ENCODE data around the gene CEP19. TPM values are rescaled to one million over a fixed set of nuclear protein-coding genes. Genes with fewer than 3 reads are reported as not detected.

Gene CEP19
- total RNA-seq, 4 donors from 2014 or later, result 0.32 to 2.2 (median 1.8) TPM; not detected in 1

- TF ChIP-seq POLR2AphosphoS5 (IDR thresholded peaks at IDR 0.05), result no peak
- TF ChIP-seq, protein P1, sequence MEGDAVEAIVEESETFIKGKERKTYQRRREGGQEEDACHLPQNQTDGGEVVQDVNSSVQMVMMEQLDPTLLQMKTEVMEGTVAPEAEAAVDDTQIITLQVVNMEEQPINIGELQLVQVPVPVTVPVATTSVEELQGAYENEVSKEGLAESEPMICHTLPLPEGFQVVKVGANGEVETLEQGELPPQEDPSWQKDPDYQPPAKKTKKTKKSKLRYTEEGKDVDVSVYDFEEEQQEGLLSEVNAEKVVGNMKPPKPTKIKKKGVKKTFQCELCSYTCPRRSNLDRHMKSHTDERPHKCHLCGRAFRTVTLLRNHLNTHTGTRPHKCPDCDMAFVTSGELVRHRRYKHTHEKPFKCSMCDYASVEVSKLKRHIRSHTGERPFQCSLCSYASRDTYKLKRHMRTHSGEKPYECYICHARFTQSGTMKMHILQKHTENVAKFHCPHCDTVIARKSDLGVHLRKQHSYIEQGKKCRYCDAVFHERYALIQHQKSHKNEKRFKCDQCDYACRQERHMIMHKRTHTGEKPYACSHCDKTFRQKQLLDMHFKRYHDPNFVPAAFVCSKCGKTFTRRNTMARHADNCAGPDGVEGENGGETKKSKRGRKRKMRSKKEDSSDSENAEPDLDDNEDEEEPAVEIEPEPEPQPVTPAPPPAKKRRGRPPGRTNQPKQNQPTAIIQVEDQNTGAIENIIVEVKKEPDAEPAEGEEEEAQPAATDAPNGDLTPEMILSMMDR (IDR thresholded peaks at IDR 0.05), result no peak
- no peak for TF ChIP-seq EP300 (IDR thresholded peaks at IDR 0.05; ENCODE audit: low read depth)
- TF ChIP-seq POLR2A (IDR thresholded peaks at IDR 0.05), result no peak
- H3K27ac ChIP-seq, result no peak overlapping the region
- peaks cover 3 to 5% (median 4%) of the 10 kb centered on the region in 4 donors for H3K4me1 ChIP-seq
- H3K27me3 ChIP-seq, result no peaks in the 10 kb centered on the region
- no peak overlapping the region for H3K4me3 ChIP-seq
- intact Hi-C loops (cut with DNase I; ENCODE audit: low total_unique reads) (no loop called here), in situ Hi-C loops (cut with MboI; ENCODE audit: low pct_ligation_motif_present in 1 of 4, low pct_unique_long_range_greater_than_20kb in 1 of 4, low sequenced_read_pairs in 3 of 4) (no loop called here)
- no peak for DNase-seq
- no peaks in the 10 kb centered on the region for H3K9me3 ChIP-seq
- no peaks in the 10 kb centered on the region for H3K36me3 ChIP-seq
- 63 to 79% methylated on average over 5 of the region's 5 CpGs for WGBS, 2 donors (ENCODE audit: low coverage in 1 of 2)
These were observed 5.7 kb downstream of the CEP19 start for GRCh38 chr3:196706327-196706726.

GRCh38 chr3:196700801-196701200 is 11.2 kb downstream of the CEP19 start:
- 83 to 94% methylated on average over 3 to 4 of the region's 4 CpGs for WGBS, 2 donors (ENCODE audit: low coverage in 1 of 2)

DNA sequence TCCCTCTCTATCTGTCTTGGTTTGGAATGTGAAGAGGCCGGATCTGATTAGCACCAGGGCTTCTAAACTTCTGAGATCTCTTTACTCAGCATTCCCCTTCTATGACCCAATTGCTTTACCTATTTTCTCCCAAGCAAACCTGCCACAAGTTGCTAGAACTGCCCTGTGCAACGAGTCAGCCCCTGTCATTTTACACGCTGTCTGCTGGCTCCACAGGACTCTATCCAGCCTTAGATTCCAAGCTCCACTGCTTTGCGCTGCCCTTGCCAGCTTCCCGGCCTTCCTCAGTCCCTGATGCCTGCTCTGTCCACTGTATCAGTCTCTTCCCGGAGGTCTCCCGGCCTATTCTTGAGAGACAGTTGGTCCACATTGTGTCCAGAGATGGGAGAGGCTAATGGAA is 12.3 kb downstream of the CEP19 start:
- intact Hi-C loops (cut with DNase I; ENCODE audit: low total_unique reads), result no loop called here
- Histone ChIP-seq H3K4me1 (no peaks in the 10 kb centered on the region), H3K9me3 (no peaks in the 10 kb centered on the region), H3K27me3 (no peaks in the 10 kb centered on the region), H3K36me3 (no peaks in the 10 kb centered on the region), H3K27ac (no peak overlapping the region), H3K4me3 (no peak overlapping the region)
- no peak for DNase-seq
- 75 to 91% methylated on average over 1 to 7 of the region's 7 CpGs for WGBS, 2 donors (ENCODE audit: low coverage in 1 of 2)
- no peak for TF ChIP-seq POLR2AphosphoS5 (IDR thresholded peaks at IDR 0.05)
- TF ChIP-seq, protein P1 (IDR thresholded peaks at IDR 0.05), result no peak
- no peak for TF ChIP-seq EP300 (IDR thresholded peaks at IDR 0.05; ENCODE audit: low read depth)
- no peak for TF ChIP-seq POLR2A (IDR thresholded peaks at IDR 0.05)
- in situ Hi-C loops (cut with MboI; ENCODE audit: low pct_ligation_motif_present in 1 of 4, low pct_unique_long_range_greater_than_20kb in 1 of 4, low sequenced_read_pairs in 3 of 4), result no loop called here

More at GRCh38 chr3:196700801-196701200, 11.2 kb downstream of the CEP19 start:
- Histone ChIP-seq H3K9me3 (no peaks in the 10 kb centered on the region), H3K27me3 (no peaks in the 10 kb centered on the region), H3K4me3 (no peak overlapping the region), H3K27ac (no peak overlapping the region), H3K36me3 (no peaks in the 10 kb centered on the region), H3K4me1 (no peaks in the 10 kb centered on the region)
- no peak for DNase-seq
- in situ Hi-C loops (cut with MboI; ENCODE audit: low pct_ligation_motif_present in 1 of 4, low pct_unique_long_range_greater_than_20kb in 1 of 4, low sequenced_read_pairs in 3 of 4), result no loop called here
- intact Hi-C loops (cut with DNase I; ENCODE audit: low total_unique reads), result no loop called here
- no peak for TF ChIP-seq EP300 (IDR thresholded peaks at IDR 0.05; ENCODE audit: low read depth)
- TF ChIP-seq POLR2AphosphoS5 (IDR thresholded peaks at IDR 0.05), result no peak
- no peak for TF ChIP-seq POLR2A (IDR thresholded peaks at IDR 0.05)
- TF ChIP-seq, protein P1 (IDR thresholded peaks at IDR 0.05), result no peak

GRCh38 chr3:196697270-196697669 is 14.8 kb downstream of the CEP19 start:
- no peak for DNase-seq
- Histone ChIP-seq H3K9me3 (no peaks in the 10 kb centered on the region), H3K36me3 (no peaks in the 10 kb centered on the region), H3K4me1 (no peaks in the 10 kb centered on the region), H3K27me3 (no peaks in the 10 kb centered on the region), H3K4me3 (no peak overlapping the region), H3K27ac (no peak overlapping the region)
- in situ Hi-C loops (cut with MboI; ENCODE audit: low pct_ligation_motif_present in 1 of 4, low pct_unique_long_range_greater_than_20kb in 1 of 4, low sequenced_read_pairs in 3 of 4), result no loop called here
- WGBS, 2 donors (ENCODE audit: low coverage in 1 of 2), result 73 to 81% methylated on average over 5 of the region's 5 CpGs
- intact Hi-C loops (cut with DNase I; ENCODE audit: low total_unique reads), result no loop called here
- TF ChIP-seq POLR2AphosphoS5 (IDR thresholded peaks at IDR 0.05), result no peak
- no peak for TF ChIP-seq EP300 (IDR thresholded peaks at IDR 0.05; ENCODE audit: low read depth)
- TF ChIP-seq, protein P1 (IDR thresholded peaks at IDR 0.05), result no peak
- no peak for TF ChIP-seq POLR2A (IDR thresholded peaks at IDR 0.05)

Measured in transverse colon (tissue), 4 donors.